GDM1 (cell line): ENCODE data around the gene ABI1.

Experiments used
- DNase-seq: peaks from one replicate; lab custom pipeline; 2025; lab: John Stamatoyannopoulos, UW

ABI1 gene

DNA sequence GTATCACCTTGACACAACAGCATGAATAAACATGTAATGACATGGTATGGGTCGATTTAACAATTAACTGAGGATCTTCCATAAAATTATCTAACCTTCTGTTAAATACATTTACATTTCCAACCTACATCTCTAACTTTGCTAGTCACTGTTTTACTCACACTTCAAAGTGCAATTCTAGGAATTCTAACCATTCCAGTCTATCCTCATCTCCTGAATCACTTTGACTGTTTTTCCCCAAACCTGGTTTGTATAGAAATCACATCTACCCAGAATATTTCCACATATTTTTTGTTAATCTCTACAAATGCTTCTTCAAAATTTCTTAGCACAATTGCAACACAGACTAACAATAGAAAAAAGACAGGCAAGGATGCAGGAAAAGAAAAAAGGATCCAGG, 6.2 kb downstream of the ABI1 start:
- no peak for DNase-seq

DNA sequence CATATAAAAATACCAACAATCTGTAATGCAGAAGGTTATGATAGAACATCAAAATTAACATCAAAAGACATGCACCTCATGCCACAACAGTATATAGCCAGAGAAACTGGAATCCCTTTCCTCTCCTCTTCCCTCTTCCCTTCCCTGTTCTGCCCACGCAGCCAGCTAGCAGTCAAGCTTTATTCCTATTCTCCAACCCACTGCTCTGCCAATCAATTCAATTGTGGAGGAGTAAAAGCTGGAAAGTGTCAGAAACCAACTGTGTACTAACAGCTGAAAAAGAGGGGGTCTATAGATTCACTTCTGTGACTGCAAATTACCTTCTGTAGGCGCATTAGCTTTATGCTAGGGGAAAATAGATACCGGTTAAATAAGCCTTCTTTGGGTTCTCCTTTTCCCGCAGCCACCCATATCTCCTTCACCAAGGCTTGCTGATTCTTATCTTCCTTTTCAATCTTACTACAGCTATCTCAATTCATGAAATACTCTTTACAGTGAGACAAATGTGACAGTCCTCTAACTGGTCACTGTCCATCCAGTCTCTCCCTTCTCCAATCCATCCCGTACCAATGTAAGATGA, 16.3 kb downstream of the ABI1 start:
- DNase-seq = no peak

DNA sequence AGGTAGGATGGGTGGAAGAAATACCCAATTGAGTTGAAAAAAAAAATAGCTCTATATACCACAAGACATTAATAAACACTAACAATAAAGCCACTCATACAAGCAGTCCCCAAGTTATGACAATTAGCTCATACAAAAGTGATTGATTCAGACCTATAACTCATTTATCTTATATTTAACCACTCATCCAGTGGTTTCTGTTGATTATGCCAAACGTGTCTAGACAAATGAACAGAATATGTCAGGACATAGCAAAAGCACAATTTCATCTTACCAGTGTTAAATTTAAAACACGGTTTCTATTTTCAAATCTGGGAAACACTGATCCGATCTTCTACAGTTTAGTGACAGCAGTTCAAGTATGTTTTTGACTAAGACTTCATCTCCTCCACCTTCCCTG, 17.0 kb downstream of the ABI1 start:
- no peak for DNase-seq

GRCh38 chr10:26841733-26842317, 18.9 kb downstream of the ABI1 start:
- DNase-seq = no peak

DNA sequence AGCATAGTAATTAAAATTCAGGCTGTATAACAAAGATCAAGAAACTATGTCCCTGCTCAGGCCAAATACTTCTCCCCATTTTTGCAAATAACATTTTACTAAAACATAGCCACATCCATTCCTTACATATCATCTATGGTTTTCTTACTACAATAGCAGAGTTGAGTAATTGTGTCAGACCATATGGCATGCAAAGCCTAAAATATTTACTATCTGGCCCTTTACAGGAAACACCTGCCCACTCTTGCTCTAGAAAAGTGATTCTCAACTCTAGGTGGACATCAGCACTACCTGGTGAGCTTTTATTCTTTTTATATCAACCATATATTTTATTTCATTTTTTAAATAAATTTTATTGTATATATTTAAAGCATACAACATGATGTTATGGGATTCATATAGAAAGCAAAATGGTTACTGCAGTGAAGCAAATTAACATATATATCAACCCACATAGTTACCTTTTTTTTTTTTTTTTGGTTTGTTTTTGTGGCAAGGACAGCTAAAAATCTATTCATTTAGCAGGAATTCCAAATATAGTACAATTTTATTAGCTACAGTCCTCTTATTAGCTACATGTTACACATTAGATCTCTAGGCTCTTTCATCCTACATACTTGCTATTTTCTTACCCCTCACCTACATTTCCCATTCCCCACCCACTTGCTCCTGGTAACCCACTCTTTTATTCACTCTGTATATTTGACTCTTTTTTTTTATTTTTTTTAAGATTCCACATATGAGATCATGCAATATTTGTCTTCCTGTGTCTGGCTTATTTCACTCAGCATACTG, 19.6 kb downstream of the ABI1 start:
- no peak for DNase-seq

DNA sequence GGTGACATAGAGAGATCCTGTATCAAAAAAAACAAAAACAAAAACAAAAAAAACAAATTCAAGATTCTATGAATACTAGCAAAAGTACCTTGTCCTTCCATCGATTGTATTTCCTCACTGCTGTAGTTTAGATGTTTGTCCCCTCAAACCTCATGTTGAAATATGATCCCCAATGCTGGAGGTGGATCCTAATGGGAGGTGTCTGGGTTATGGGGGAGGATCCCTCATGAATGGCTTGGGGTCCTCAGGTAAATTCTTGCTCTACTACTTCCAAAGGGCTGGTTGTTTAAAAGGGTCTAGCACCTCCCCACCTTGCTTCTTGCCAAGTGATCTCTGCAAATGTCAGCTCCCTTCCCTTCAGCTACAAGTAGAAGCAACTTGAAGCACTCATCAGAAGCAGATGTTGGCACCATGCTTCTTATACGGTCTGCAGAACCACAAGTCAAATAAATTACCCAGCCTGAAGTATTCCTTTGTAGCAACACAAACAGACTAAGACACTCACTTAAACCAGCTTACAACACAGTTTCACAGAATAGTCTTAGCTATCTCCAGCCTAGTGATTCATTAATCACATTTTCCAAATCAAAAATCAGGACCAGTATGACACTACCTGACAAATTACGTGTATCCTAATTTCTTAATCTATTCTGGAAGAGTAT, 20.7 kb downstream of the ABI1 start:
- no peak for DNase-seq

DNA sequence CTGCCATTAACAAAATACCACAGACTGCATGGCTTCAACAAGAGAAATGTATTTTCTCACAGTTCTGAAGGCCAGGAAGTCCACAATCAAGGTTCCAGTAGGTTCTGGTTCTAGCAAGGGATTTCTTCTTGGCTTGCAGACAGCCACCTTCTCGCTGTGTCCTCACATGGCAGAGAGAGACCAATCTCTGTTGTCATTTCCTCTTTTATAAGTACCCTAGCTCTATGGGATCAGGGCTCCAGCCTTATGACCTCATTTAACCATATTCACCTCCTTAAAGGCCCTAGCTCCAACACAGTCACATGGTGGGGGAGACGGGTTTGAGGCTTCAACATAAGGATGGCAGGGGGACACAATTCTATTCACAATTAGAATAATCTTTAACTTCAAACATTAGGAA, 23.6 kb downstream of the ABI1 start:
- DNase-seq = no peak

DNA sequence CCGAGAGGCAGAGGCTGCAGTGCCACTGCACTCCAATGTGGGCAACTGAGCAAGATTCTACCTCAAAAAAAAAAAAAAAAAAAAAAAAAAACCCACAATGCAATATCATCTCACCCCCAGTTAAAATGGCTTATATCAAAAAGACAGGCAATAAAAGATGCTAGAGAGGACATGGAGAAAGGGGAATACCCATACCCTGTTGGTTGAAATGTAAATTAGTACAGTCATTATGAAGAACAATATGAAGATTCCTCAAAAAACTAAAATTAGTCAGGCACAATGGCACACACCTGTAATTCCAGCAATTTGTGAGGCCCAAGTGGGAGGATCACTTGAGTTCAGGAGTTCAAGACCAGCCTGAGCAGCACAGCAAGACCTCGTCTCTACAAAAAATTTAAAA, 25.7 kb downstream of the ABI1 start:
- no peak for DNase-seq

DNA sequence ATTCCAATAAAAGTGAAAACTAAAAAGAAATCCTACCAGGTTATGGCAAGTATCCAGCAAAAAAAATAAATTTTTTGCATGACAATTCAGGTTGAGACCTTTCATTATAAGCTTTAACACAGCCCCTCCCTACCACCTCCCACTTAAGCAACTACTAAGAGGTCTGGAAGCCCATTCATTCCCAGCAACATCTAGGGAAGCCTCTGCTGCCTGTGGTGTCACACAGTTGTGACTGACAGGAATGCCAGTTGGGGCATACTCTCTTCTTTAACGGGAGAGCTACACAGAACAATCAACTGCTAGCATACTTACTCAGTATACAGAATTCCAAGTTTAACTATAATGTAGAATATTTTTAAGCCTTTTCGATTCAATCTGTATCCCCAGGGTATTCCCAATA, 27.8 kb downstream of the ABI1 start:
- DNase-seq = no peak

- no peak for DNase-seq
Observed at GRCh38 chr10:26831936-26832335, 28.8 kb downstream of the ABI1 start.

- DNase-seq = peak; percentile 55
Observed at GRCh38 chr10:26829810-26830515, 30.8 kb downstream of the ABI1 start.

DNA sequence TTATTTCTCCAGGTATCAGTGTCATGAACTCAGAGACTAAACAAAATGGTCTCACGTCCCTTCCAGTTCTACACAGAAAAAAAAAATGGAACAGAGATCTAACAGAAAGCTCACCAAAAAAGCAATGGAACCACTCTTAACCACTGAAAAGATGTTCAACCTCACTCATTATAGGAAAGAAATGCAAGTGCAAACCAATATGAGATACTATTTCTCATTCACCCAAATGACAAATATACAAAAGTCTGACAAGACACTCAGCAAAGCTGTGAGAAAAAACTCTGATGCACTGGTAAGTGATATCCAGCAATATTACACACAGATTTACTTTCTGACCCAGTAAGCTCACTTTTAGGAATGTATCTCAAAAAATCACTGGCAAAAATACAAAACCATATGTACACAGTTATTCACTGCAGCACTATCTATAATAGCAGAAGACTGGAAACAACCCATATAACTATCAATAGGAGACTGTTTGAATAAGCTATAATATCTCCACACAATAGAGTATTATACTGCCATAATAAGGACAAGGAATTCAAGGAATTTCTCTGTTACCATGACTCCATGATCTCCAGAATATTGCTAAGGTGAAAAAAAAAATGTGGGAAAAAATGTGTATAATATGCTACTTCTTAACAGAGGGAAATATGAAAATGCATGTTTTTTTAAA, 36.6 kb downstream of the ABI1 start:
- no peak for DNase-seq

DNA sequence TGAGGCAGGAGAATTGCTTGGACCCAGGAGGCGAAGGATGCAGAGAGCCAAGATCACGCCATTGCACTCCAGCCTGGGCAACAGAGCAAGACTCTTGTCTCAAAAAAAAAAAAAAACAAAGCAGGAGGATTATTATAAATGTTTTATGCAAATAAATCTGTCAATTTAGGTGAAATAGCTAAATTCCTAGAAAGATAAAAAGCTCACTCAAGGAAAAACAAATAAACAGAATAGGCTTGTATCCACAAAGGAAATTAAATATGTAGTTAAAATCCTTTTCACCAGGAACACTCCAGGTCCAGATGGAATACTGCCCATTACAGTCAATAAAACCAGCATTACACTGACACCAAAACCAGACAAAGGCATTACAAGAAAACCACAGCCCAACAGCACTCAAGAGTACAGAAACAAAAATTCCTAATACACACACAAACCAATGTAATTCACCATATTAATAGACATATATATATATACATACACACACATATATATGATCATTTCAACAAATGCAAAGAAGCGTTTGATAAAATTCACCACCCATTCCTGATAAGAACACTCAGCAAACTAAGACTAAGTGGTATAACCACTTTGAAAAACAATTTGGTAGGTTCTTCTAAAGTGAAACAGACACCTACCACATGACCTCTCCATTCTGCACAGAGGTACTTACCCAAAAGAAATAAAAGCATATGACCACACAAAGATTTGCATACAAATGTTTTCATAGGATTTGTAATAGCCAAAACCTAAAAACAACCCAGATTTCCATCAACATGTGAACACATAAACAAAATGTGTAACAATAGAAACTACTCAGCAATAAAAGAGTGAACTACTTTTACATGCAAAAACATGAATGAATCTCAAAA, 38.8 kb downstream of the ABI1 start:
- no peak for DNase-seq

- no peak for DNase-seq
Observed at GRCh38 chr10:26815500-26815899, 45.3 kb downstream of the ABI1 start.

- DNase-seq = no peak
Observed at GRCh38 chr10:26810435-26811026, 50.2 kb downstream of the ABI1 start.

- DNase-seq = no peak
Observed at GRCh38 chr10:26809973-26810372, 50.8 kb downstream of the ABI1 start.

DNA sequence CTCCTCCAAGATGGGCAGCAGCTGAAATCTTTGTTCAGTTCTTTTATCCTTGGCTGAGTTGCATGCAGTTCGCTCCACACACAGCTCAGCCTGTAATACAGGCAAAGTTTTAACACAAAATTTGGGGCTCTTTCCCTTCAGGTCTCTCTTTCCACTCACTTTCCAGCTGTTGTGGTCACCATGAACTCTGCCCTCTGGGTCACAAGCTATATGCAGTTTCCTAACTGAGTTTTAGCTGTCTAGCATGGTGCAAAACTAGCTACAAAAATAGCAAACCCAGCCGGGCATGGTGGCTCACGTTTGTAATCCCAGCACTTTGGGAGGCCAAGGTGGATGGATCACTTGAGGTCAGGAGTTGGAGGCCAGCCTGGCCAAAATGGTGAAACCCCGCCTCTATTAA, 53.2 kb downstream of the ABI1 start:
- DNase-seq = no peak

GRCh38 chr10:26806557-26806956, 54.2 kb downstream of the ABI1 start:
- no peak for DNase-seq

- DNase-seq = no peak
Observed at GRCh38 chr10:26805567-26806245, 55.1 kb downstream of the ABI1 start.
